GM18861 (cell line): ENCODE data around the gene ZNF212.
"Not testable (repeated sequence)": the region's sequence is repeated elsewhere in the genome, so short reads cannot be mapped to it uniquely, and the experiment has no call there.

Experiments
- ATAC-seq: cut with Tn5 transposase; IDR thresholded peaks from one replicate; pipeline ENCODE4 v1.9.1; 2021; ENCODE audit not compliant: unreplicated experiment

The ZNF212 gene

GRCh38 chr7:149218469-149219420 is 20.7 kb upstream of the ZNF212 start:
- no peak for ATAC-seq

DNA sequence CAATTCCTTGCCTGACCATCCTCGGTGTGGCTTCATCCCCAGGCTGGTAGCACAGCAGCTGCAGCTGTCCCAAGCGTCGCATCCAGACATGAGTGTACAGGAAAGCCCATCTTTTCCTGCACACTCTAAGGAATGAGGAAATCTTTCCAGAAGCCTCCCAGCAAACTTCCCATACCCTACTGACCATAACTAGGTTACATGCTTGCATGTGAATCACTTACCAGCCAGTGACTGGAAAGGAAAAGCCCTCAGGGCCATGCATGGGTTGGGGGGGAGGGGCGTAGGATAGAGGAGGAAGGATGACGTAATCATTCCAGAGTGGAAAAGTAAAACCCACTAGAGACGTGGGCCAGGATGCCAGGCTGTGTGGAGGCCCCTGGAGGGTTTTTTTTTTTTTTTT is 18.9 kb upstream of the ZNF212 start:
- ATAC-seq = no peak

DNA sequence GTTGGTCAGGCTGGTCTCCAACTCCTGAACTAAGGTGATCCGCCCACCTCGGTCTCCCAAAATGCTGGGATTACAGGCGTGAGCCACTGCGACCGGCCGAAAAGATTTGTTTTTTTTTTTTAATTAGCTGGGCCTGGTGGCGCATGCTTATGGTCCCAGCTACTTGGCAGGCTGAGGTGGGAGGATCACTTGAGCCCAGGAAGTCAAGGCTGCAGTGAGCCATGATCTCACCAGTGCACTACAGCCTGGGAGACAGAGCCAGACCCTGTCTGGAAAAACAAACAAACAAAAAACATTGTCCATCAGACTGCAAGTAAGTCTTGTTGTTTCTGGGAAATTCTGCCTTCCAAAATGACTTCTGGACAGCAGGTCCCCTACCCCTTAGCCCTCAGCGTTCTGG is 16.3 kb upstream of the ZNF212 start:
- ATAC-seq = no peak

DNA sequence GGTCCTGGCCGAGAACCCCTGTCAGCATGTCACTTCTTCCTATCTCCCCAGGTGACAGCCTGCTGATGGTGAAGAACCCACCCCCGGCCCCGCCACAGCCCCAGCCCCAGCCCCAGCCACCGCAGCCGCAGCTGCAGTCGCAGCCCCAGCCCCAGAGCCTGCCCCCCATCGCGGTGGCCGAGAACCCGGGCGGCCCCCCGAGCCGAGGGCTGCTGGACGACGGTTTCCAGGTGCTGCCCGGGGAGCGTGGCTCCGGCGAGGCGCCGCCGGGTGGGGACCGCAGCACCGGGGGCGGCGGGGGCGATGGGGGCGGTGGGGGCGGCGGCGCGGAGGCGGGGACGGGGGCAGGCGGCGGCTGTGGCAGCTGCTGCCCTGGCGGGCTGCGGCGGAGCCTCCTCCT is 15.7 kb upstream of the ZNF212 start:
- no peak for ATAC-seq

- ATAC-seq = no peak
These were observed 15.1 kb upstream of the ZNF212 start for GRCh38 chr7:149224352-149224751.

DNA sequence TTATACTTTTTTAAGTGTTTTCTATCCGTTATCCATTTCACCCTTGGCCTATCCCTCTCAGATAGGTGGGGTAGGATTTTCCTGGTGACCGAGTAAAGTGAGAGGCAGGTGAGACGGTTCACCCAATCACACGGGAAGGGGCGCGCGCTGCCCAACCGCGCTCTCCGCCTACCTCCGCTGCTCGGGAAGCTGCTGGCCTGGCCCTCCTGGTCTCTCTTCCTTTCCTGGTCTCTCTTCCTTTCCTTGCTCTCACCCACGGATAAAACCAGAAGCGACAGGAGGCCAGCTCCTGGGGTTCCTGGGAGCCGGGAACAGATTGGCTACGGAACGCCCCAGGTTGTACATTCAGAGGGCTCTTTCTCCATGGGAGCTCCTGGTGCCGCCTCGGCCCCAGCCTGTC is 14.3 kb upstream of the ZNF212 start:
- ATAC-seq = no peak

DNA sequence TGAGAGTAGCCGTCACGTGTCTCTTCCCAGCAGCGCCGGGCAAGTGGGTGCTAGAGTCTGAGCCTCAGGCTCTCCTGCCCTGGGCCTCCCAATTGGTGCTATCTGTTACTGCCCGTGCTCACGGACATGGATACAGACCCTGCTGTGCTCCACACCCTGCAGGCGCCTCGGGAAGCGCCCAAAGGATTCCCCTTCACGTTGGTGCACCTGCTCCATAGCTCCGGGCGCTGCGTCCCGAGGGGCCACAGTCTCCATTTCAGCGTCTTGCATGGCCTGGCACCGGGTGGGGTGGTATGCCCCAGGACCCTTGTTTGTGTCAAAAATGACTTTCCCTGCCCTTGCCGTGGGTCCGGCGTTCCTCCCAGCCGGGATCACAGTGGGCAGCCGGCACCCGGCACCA is 13.8 kb upstream of the ZNF212 start:
- ATAC-seq = no peak

DNA sequence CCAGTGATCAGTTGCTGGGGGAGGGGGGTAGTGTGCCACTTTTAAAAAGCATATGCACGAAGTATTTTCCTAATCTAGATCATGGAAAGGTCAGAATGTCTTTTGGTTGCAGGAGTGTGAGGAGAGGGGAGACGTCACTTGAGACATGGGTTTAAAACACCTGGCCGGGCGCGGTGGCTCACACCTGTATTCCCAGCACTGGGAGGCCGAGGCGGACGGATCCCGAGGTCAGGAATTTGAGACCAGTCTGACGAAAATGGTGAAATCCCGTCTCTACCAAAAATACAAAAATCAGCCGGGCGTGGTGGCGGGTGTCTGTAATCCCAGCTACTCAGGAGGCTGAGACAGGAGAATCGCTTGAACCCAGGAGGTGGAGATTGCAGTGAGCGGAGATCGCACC is 13.1 kb upstream of the ZNF212 start:
- ATAC-seq = not testable (repeated sequence)

- no peak for ATAC-seq
These were observed 12.5 kb upstream of the ZNF212 start for GRCh38 chr7:149226840-149227494.

DNA sequence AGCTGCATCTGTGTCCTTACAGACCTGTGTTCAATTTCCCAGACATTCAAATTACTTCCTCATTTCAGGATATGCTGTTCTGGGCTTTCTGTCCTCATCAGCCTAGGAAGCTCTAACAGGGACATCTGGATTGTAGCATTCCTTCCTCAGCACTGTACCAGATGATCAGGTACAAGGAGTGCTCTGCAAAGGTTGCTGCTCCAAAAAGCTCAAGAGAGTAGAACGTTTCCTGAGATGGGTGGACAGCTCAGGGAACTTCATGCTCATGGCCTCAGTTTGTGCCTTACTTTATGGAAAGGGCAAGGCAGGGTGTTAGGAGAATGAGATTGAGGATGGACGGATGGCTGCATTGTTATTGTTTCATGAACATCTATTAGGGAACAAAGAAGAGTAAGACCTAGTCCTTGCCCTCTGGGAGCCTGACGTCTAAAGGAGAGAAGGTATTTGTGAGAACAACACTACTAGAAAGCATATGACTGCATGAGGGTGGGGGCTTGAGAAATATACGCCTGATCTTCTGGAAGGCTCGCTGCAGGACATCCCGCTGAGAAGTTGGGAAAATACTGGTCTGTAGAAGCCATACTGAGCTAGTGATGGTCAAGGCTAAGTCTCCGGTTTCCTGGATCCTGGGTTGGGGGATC is 10.5 kb upstream of the ZNF212 start:
- ATAC-seq = no peak

GRCh38 chr7:149229526-149229925 is 9.9 kb upstream of the ZNF212 start:
- no peak for ATAC-seq

DNA sequence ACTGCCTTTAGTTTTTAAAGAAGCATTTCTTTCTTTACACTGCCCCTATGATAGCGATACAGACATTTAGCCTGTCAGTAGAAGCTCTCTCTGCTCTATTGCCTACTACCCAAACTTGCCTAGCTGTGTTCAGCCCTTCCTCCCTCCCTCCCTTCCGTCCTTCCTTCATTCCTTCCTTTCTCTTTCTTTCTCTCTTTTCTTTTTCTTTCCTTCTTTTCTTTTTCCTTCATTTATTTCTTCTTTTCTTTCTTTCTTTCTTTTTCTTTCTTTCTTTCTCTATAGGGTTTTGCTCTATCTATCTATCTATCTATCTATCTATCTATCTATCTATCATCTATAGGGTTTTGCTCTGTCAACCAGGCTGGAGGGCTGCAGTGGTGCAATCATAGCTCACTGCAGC is 7.1 kb upstream of the ZNF212 start:
- ATAC-seq = no peak

- ATAC-seq = not testable (repeated sequence)
These were observed 5.7 kb upstream of the ZNF212 start for GRCh38 chr7:149233655-149234204.

DNA sequence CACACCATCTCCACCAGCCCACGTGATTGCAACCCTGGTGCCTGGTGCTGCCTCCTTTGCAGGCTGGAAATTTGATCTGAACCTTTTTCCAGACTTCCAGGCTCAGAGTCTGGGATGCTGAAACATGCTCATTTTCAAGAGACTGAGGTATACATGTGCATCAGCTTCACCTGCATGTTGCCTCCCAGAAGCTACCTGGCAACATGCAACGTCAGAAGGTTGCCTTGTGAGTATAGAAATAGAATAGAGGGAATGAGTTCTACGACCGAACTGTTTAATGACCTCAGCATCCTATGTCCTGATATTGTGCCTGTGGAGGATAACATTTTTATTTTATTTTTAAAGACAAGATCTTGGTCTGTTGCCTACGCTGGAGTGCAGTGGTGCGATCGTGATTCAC is 1.9 kb upstream of the ZNF212 start:
- no peak for ATAC-seq

- no peak for ATAC-seq
These were observed 1.4 kb upstream of the ZNF212 start for GRCh38 chr7:149238051-149238450.

DNA sequence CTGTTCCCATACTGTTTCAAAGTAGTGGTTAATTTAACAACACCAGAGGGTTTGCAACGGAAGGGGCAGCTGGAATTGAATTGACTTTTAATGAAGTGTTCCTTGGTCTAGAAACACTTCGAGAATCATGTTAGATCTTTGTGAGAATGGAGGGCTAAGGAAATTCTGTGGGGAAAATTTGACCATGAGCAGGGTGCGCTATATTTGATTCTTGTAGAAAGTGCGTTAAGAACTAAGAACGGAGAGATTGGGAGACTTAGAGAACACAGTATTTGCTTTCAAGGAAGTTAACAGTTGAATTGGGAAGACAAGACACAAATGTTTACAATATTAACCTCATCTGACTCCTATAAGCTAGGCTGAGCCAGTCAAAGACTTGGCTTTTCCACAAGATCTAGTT is 1.2 kb downstream of the ZNF212 start:
- ATAC-seq = no peak

DNA sequence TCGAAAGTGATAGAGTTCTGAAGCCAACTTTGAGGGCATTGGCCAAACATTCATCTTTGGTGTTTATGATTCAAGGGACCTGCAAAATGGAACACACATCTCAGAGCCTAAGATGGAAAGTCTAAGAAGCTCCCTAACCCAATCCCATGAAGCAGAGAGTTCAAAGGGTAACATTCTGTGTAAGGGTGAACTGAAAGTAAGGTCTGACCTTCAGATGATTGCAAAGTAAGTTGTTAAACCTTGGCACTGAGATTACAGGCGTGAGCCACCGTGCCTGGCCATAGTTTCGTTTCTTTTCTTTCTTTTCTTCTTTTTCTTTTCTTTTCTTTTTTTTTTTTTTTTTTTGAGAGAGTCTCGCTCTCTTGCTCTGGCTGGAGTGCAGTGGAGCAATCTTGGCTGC is 2.2 kb downstream of the ZNF212 start:
- ATAC-seq = no peak

GRCh38 chr7:149245244-149245643 is 5.8 kb downstream of the ZNF212 start:
- no peak for ATAC-seq

GRCh38 chr7:149245744-149246143 is 6.3 kb downstream of the ZNF212 start:
- ATAC-seq = no peak

DNA sequence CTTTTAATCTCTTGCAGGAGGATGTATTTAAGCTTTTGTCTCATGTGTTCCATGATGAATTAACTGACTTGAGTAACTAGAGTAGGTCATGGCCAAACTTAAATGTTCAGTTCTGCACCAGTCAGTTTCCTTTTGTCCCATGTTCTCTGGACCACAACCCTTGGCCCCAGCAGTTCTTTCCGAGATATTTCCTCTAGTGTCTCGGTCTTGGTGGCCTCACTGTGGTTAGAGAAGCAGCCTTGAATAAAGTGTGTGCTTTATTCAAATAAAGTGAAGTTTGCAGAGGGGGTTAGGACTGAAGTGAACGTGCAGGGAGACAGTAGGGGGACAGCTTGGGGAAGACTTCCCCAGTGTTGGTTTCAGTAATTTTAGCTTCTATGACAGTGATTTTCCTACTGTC is 9.3 kb downstream of the ZNF212 start:
- ATAC-seq = no peak

DNA sequence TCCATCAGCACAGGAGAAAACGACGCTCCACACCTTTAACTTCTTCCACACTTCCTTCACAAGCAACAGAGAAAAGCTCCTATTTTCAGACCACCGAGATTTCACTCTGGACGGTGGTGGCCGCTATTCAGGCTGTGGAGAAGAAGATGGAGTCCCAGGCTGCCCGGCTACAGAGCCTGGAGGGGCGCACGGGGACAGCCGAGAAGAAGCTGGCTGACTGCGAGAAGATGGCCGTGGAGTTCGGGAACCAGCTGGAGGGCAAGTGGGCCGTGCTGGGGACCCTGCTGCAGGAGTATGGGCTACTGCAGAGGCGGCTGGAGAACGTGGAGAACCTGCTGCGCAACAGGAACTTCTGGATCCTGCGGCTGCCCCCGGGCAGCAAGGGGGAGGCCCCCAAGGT is 10.7 kb downstream of the ZNF212 start:
- ATAC-seq = not testable (repeated sequence)

DNA sequence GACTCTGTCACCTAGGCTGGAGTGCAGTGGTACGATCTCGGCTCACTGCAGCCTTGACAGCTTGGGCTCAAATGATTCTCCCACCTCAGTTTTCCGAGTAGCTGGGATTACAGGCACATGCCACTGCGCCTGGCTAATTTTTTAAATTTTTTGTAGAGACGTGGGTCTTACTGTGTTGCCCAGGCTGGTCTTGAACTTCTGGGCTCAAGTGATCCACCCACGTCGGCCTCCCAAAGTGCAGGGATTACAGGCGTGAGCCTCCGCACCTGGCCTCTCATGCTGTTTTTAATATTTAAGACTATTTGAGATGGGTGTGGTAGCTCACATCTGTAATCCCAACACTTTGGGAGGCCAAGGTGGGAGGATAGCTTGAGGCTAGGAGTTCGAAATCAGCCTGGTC is 12.1 kb downstream of the ZNF212 start:
- ATAC-seq = not testable (repeated sequence)
